CD8-positive, alpha-beta memory T cell (primary cell): ENCODE measurements around the gene ERO1B. TPM values are rescaled to one million over a fixed set of nuclear protein-coding genes. Genes with fewer than 3 reads are reported as not detected.
"Not testable (repeated sequence)": the region's sequence is repeated elsewhere in the genome, so short reads cannot be mapped to it uniquely, and the experiment has no call there.

Experiments
- CTCF ChIA-PET: fragments of 350-600 bp; sonication (Branson Sonifier 250); formaldehyde crosslinking; loops from one replicate; lab custom pipeline; 2021; ENCODE audit warnings: antibody characterized with exemption; lab: Charles Lee
- POLR2A ChIA-PET: fragments of 350-600 bp; sonication (Branson Sonifier 250); formaldehyde crosslinking; loops from one replicate; lab custom pipeline; 2021; ENCODE audit warnings: antibody characterized with exemption; lab: Charles Lee
- DNase-seq, 5 donors: peaks; one replicate each; pipeline versions ENCODE4 v3.0.0 to v3.0.0-alpha.2; 2020 to 2022; ENCODE audit warnings: mixed read lengths in 1 of 5
- H3K27ac ChIP-seq: one replicate; pipeline ENCODE4 v1.7.0; 2013; ENCODE audit warnings: low read depth, mild to moderate bottlenecking, low read length, moderate library complexity
- H3K27me3 ChIP-seq: 2 replicates; pipeline ENCODE4 v1.7.0; 2013; ENCODE audit warnings: low read length, mild to moderate bottlenecking; ENCODE audit not compliant: insufficient read depth, poor library complexity, severe bottlenecking
- H3K36me3 ChIP-seq: 2 replicates; pipeline ENCODE4 v1.7.0; 2013; ENCODE audit warnings: mild to moderate bottlenecking, low read length, moderate library complexity; ENCODE audit not compliant: insufficient read depth
- H3K4me1 ChIP-seq: 2 replicates; pipeline ENCODE4 v1.7.0; 2013; ENCODE audit warnings: mild to moderate bottlenecking, low read length, moderate library complexity; ENCODE audit not compliant: insufficient read depth
- H3K4me3 ChIP-seq: 2 replicates; pipeline ENCODE4 v1.7.0; 2013; ENCODE audit warnings: mild to moderate bottlenecking, low read length
- H3K9me3 ChIP-seq: 2 replicates; pipeline ENCODE4 v1.7.0; 2013; ENCODE audit warnings: mild to moderate bottlenecking, low read length
- H3K27ac Mint-ChIP-seq, 8 donors: one replicate each; pipeline ENCODE4 v1.8.0; 2020 to 2021; ENCODE audit warnings: mixed read lengths in 8 of 8, mild to moderate bottlenecking in 6 of 8, inconsistent platforms in 3 of 8, moderate library complexity in 3 of 8
- H3K27me3 Mint-ChIP-seq, 2 donors: one replicate each; pipeline ENCODE4 v1.8.0; 2020 to 2021; ENCODE audit warnings: mixed read lengths in 2 of 2, mild to moderate bottlenecking in 1 of 2, moderate library complexity in 1 of 2
- H3K36me3 Mint-ChIP-seq, 3 donors: one replicate each; pipeline ENCODE4 v1.8.0; 2020 to 2021; ENCODE audit warnings: mixed read lengths in 3 of 3, inconsistent platforms in 1 of 3, mild to moderate bottlenecking in 1 of 3
- H3K4me1 Mint-ChIP-seq, 3 donors: one replicate each; pipeline ENCODE4 v1.8.0; 2020 to 2021; ENCODE audit warnings: mixed read lengths in 3 of 3, inconsistent platforms in 1 of 3, mild to moderate bottlenecking in 1 of 3
- H3K4me3 Mint-ChIP-seq, 7 donors: one replicate each; pipeline ENCODE4 v1.8.0; 2020 to 2021; ENCODE audit warnings: mixed read lengths in 7 of 7, mild to moderate bottlenecking in 6 of 7, moderate library complexity in 4 of 7, inconsistent platforms in 2 of 7
- H3K9me3 Mint-ChIP-seq, 5 donors: one replicate each; pipeline ENCODE4 v1.8.0; 2020 to 2022; ENCODE audit warnings: mixed read lengths in 5 of 5, mild to moderate bottlenecking in 3 of 5, moderate library complexity in 2 of 5, inconsistent platforms in 1 of 5
- polyA plus RNA-seq: library from polyadenylated mRNA; unstranded; fragments of 300-500 nt; fragmentation: Illumina TruSeq; gene quantifications from one replicate; pipeline ENCODE4 v1.2.3, GENCODE V29; 2021
- total RNA-seq, 2 experiments: library from RNA; stranded (reverse); gene quantifications; one replicate each; pipeline ENCODE4 v1.2.3, GENCODE V29; 2021

Gene ERO1B
- total and polyA plus RNA-seq, 3 experiments from 2014 or later = 2.9 to 4.8 (median 3.6) TPM

DNA sequence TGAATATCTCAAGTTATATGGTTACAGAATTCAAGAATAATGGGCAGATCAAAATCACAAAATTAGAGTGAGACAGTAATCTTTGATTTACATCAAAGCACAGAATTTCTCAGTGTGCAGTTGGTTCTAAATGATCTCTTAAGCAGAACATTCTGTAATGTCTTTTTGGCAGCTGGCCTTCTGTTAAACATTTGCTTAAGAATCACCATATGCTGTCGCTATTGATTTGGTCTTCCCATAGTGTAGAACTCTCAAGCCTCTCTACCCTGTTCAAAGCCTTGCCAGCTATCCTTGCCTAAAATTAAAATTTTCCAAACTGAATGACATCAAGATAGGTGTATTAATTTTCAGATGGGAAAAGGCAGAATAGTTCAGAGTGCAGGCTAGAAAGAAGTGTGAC lies 38.9 kb upstream of the ERO1B start:
- H3K27ac Mint-ChIP-seq = no peak overlapping the region
- POLR2A ChIA-PET = no interaction called here
- H3K27me3 Mint-ChIP-seq = peaks cover 5 to 9% of the 10 kb centered on the region in 2 donors

DNA sequence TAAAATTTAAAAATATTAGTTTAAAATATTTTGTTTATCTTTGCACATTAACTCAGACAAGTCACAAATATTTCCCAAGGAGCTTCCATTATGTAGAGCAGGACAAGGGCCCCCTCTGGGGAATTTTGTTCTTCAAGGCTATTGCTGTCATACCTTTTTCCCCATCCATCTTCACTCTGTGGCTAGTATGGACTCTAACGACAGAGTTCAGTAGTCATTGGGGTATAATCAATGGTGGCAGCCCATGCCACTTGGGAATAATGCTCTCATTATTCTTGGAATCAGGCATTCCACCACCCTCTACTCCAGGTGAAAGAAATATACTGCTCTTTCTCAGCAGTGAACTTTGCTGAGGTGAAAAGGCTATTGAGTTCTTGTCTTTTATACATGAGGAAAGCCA lies 38.5 kb upstream of the ERO1B start:
- Histone ChIP-seq H3K9me3 (no peaks in the 10 kb centered on the region), H3K4me3 (no peak overlapping the region), H3K27me3 (no peaks in the 10 kb centered on the region), H3K36me3 (no peaks in the 10 kb centered on the region), H3K27ac (no peak overlapping the region), H3K4me1 (no peaks in the 10 kb centered on the region)
- H3K4me3 Mint-ChIP-seq = no peak overlapping the region
- H3K27ac Mint-ChIP-seq = no peak overlapping the region
- H3K9me3 Mint-ChIP-seq = peaks cover 18 to 33% (median 32%) of the 10 kb centered on the region in 5 donors
- DNase-seq = no peak
- H3K4me1 Mint-ChIP-seq = no peaks in the 10 kb centered on the region
- peaks cover 5 to 13% of the 10 kb centered on the region in 2 donors for H3K27me3 Mint-ChIP-seq
- POLR2A ChIA-PET = no interaction called here
- CTCF ChIA-PET = no interaction called here
- peaks cover 3 to 18% (median 9%) of the 10 kb centered on the region in 3 donors for H3K36me3 Mint-ChIP-seq

More for the DNA sequence above, 38.9 kb upstream of the ERO1B start:
- Histone ChIP-seq H3K36me3 (no peaks in the 10 kb centered on the region), H3K27me3 (no peaks in the 10 kb centered on the region), H3K27ac (no peak overlapping the region), H3K4me3 (no peak overlapping the region), H3K9me3 (no peaks in the 10 kb centered on the region), H3K4me1 (no peaks in the 10 kb centered on the region)
- Mint-ChIP-seq H3K36me3 (peaks cover 3 to 18% (median 9%) of the 10 kb centered on the region in 3 donors), H3K4me3 (no peak overlapping the region), H3K9me3 (peaks cover 18 to 33% (median 32%) of the 10 kb centered on the region in 5 donors), H3K4me1 (no peaks in the 10 kb centered on the region)
- CTCF ChIA-PET = no interaction called here
- DNase-seq = no peak

- no peak overlapping the region for H3K4me3 Mint-ChIP-seq
- no peak overlapping the region for H3K27ac Mint-ChIP-seq
- no peak for DNase-seq
- H3K36me3 Mint-ChIP-seq = peaks cover 0 to 2% (median 0%) of the 10 kb centered on the region in 3 donors
- Histone ChIP-seq H3K27me3 (no peaks in the 10 kb centered on the region), H3K27ac (no peak overlapping the region), H3K9me3 (no peaks in the 10 kb centered on the region), H3K4me3 (no peak overlapping the region), H3K4me1 (no peaks in the 10 kb centered on the region), H3K36me3 (no peaks in the 10 kb centered on the region)
- peaks cover 2 to 13% of the 10 kb centered on the region in 2 donors for H3K27me3 Mint-ChIP-seq
- ChIA-PET POLR2A (no interaction called here), CTCF (no interaction called here)
- peaks cover 5 to 7% (median 6%) of the 10 kb centered on the region in 5 donors for H3K9me3 Mint-ChIP-seq
- H3K4me1 Mint-ChIP-seq = no peaks in the 10 kb centered on the region
These were observed 34.7 kb upstream of the ERO1B start for GRCh38 chr1:236316437-236316836.

DNA sequence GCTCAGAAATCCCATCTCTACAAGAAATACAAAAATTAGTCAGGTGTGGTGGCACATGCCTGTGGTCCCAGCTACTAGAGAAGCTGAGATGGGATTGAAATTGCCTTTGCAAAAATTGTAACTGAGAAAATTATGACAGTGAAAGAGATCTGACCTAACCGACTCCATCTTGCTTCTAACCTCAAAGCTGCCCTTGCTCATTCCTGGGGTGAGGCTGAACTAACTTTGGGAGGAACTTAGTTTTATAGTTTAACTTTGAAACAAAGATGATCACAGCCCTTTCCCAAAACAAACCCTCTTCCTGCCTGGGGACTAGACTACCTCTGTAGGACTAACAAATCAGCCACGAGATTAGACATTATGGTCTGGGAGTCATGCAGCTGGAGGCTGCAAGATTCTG lies 33.8 kb upstream of the ERO1B start:
- Mint-ChIP-seq H3K4me3 (no peak overlapping the region), H3K27me3 (peaks cover 4 to 20% of the 10 kb centered on the region in 2 donors)
- POLR2A ChIA-PET = no interaction called here

DNA sequence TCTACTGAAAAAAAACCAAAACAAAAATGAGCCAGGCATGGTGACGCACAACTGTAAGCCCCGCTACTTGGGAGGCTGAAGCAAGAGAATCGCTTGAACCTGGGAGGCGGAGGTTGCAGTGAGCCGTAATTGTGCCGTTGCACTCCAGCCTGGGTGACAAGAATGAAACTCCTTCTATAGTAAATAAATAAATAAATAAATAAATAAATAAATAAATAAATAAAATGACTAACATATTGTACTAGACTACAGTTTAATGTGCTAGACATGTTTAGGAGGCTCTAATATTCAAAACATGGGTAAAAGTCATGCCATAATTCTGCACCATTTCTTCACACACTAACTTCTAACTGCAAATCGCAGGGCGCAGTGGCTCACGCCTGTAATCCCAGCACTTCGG lies 33.3 kb upstream of the ERO1B start:
- Histone ChIP-seq H3K9me3 (no peaks in the 10 kb centered on the region), H3K36me3 (no peaks in the 10 kb centered on the region), H3K27me3 (no peaks in the 10 kb centered on the region), H3K27ac (no peak overlapping the region), H3K4me1 (no peaks in the 10 kb centered on the region), H3K4me3 (no peak overlapping the region)
- Mint-ChIP-seq H3K4me1 (no peaks in the 10 kb centered on the region), H3K4me3 (no peak overlapping the region), H3K36me3 (no peaks in the 10 kb centered on the region), H3K27ac (no peak overlapping the region), H3K27me3 (peaks cover 7 to 22% of the 10 kb centered on the region in 2 donors), H3K9me3 (no peaks in the 10 kb centered on the region)
- no peak for DNase-seq
- ChIA-PET CTCF (interaction anchor here (1.2 kb wide), 1 partner anchor 80 kb away, joined by 3 read pairs; no protein-coding TSS in a partner anchor), POLR2A (no interaction called here)

More for the DNA sequence above, 33.8 kb upstream of the ERO1B start:
- no peaks in the 10 kb centered on the region for H3K4me1 ChIP-seq
- no peak overlapping the region for H3K4me3 ChIP-seq
- no peak for DNase-seq
- CTCF ChIA-PET = interaction anchor here (1.2 kb wide), 1 partner anchor 79 kb away, joined by 3 read pairs; no protein-coding TSS in a partner anchor
- no peak overlapping the region for H3K27ac ChIP-seq
- no peaks in the 10 kb centered on the region for H3K36me3 Mint-ChIP-seq
- no peaks in the 10 kb centered on the region for H3K9me3 ChIP-seq
- no peaks in the 10 kb centered on the region for H3K4me1 Mint-ChIP-seq
- no peaks in the 10 kb centered on the region for H3K9me3 Mint-ChIP-seq
- no peaks in the 10 kb centered on the region for H3K36me3 ChIP-seq
- H3K27ac Mint-ChIP-seq = no peak overlapping the region
- H3K27me3 ChIP-seq = no peaks in the 10 kb centered on the region

GRCh38 chr1:236314050-236314449 lies 32.3 kb upstream of the ERO1B start:
- DNase-seq, H3K4me3 Mint-ChIP-seq, H3K4me1 ChIP-seq, H3K36me3 ChIP-seq, H3K9me3 ChIP-seq, POLR2A ChIA-PET, H3K9me3 Mint-ChIP-seq, H3K4me3 ChIP-seq, H3K27me3 ChIP-seq, H3K27ac Mint-ChIP-seq, H3K36me3 Mint-ChIP-seq, H3K27ac ChIP-seq, H3K4me1 Mint-ChIP-seq, CTCF ChIA-PET: not testable (repeated sequence)
- H3K27me3 Mint-ChIP-seq = peaks cover 9 to 24% of the 10 kb centered on the region in 2 donors

DNA sequence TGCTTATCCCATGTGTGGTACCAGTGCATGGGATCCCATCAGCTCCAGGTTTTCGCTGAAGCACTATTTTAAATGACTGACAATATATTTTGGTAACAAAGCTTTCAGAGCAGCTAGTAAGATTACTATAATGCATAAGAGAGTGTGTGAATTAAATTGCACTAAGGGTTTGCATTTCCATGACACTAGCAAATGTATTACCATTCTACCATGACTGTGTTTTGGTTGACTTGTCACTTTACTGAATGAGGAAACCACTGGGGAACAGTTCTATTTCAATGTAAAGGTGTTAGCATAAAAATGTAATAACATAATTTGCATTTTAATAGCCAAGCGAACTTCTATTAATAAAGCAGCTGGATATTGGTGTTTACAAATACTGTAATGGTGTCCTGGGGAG lies 31.7 kb upstream of the ERO1B start:
- H3K4me3 ChIP-seq = no peak overlapping the region
- H3K4me3 Mint-ChIP-seq = no peak overlapping the region
- no peak for DNase-seq
- peaks cover 9 to 24% of the 10 kb centered on the region in 2 donors for H3K27me3 Mint-ChIP-seq
- H3K4me1 Mint-ChIP-seq = no peaks in the 10 kb centered on the region
- CTCF ChIA-PET = no interaction called here
- H3K36me3 Mint-ChIP-seq = no peaks in the 10 kb centered on the region
- no peak overlapping the region for H3K27ac Mint-ChIP-seq
- no peaks in the 10 kb centered on the region for H3K36me3 ChIP-seq
- POLR2A ChIA-PET = no interaction called here
- H3K27ac ChIP-seq = no peak overlapping the region
- H3K9me3 ChIP-seq = no peaks in the 10 kb centered on the region
- H3K27me3 ChIP-seq = no peaks in the 10 kb centered on the region
- no peaks in the 10 kb centered on the region for H3K4me1 ChIP-seq
- H3K9me3 Mint-ChIP-seq = no peaks in the 10 kb centered on the region

- Mint-ChIP-seq H3K36me3 (no peaks in the 10 kb centered on the region), H3K9me3 (no peaks in the 10 kb centered on the region), H3K4me3 (no peak overlapping the region), H3K27ac (no peak overlapping the region), H3K4me1 (no peaks in the 10 kb centered on the region), H3K27me3 (peaks cover 9 to 22% of the 10 kb centered on the region in 2 donors)
- ChIA-PET CTCF (no interaction called here), POLR2A (no interaction called here)
- no peaks in the 10 kb centered on the region for H3K4me1 ChIP-seq
- DNase-seq = no peak
- H3K27ac ChIP-seq = no peak overlapping the region
- no peak overlapping the region for H3K4me3 ChIP-seq
- H3K27me3 ChIP-seq = no peaks in the 10 kb centered on the region
- H3K9me3 ChIP-seq = no peaks in the 10 kb centered on the region
- no peaks in the 10 kb centered on the region for H3K36me3 ChIP-seq
These were observed 29.3 kb upstream of the ERO1B start for GRCh38 chr1:236311040-236311439.
